Stimulated activated CD4-positive, alpha-beta T cell treated with anti-CD3 and anti-CD28 coated beads, Interleukin-12 subunit alpha, Interleukin-12 subunit beta, amount 100 ng/mL, for 4 hours (primary cell): Measurements from ENCODE around the gene MDGA2.
"Not testable (repeated sequence)": the region's sequence is repeated elsewhere in the genome, so short reads cannot be mapped to it uniquely, and the experiment has no call there.

ENCODE experiments used
- DNase-seq: peaks from one replicate; pipeline ENCODE4 v3.0.0-alpha.2; 2020

Gene MDGA2

DNA sequence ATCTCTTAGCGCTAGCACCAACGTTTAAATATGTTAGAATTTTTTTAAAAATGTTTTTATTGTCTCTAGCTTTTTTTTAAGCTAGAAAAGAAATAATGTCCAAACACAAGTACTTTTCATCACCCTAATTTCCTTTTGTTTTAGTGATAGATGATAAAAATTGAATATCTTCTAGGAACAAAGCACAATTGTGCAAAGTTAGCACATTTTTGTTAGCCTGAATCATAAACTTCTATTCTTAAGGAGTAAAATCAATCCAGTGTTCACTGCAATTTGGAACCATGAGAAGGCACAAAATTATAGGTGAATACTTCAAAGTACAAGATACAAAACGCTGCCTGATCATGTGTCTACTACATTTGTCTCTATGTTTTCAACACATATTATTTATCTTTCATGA lies 615.4 kb downstream of the MDGA2 start:
- no peak for DNase-seq

DNA sequence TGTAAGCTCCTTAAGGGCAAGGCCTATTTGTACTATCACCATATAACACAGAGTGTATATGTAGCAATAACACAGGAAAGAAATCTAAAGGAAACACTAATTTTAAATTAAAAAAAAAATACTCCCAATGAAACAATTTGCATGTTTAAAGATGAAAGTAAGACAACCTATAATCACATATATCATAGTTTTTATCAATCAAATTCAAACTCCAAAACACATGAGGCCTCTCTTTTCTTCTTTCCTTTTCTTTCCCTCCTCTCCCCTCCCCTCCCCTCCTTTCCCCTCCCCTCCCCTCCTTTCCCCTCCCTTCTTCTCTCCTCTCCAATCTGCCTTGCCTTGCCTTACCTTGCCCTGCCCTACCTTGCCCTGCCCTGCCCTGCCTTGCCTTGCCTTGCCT lies 618.0 kb downstream of the MDGA2 start:
- no peak for DNase-seq

DNA sequence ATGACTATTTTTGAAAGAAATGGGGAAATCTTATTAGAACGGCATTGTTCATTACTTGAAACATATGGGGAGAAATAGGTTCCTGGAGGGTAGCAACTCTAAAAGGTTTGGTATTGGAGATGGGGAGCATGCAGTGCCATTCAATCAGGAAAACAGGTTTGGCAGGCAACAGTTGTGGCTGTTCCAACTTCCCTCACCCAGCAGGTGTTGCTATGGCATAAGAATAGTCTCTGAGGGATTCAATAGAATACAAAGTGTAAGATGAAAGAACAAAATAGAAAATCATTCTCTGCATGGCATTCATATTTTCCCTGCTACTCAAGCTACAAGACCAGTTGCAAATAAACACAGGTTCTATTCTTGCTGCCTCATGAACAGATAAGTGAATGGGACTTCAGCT lies 630.6 kb downstream of the MDGA2 start:
- DNase-seq, result no peak

DNA sequence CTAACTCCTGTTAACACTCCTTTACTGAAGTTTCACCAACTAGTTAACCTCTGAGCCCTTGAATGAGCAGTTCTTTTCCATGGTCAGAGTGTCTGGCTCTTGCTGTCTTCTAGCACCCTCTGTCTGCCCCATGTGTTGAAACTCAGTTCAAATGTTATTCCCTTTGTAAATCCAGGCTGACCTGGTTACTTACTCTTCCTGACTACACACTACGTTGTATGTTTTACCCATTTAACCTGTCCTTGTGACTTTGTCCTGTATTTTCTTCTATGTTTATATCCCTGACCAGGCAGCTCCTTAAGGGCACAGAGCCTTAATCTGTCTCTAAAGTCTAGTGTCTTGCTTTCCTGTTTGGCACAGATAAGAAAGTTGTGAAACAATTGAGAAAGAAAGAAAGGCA lies 634.9 kb downstream of the MDGA2 start:
- no peak for DNase-seq

DNA sequence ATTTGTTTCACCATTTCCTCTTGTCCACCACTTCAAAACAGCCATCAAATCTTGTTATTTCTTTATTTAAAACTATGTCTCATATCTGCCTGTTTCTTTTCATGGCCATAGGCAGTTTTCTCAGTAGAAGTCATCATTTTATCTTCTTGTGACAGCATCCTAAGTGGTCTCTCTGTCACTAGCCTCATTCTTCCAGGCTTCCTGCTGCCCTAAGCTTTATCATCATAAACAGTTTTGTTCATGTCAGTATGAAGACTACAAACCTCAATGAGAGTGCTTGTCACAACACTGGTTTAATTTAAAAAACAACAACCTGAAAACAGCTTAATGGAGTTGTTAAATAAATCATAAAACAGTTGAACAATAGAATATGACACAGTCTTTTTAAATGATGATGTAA lies 636.1 kb downstream of the MDGA2 start:
- no peak for DNase-seq

DNA sequence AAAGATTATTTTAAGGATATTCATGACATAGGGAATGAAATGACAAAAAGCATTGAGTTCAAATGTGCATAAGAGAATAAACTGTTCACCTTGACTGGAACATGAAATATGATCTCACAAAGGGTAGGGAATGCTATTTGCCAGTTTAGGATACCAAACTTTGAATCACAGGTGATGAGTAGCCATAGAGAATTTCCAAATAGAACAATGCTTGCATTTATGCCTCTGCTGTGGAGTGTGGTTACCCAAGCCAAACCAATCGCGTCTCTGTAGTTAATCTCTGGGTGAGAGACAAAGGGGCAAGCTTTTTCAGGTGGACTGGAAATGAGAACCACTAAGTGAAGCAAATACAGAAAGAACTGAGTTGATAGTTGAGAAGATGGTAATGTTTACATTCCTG lies 652.7 kb downstream of the MDGA2 start:
- DNase-seq, result no peak

DNA sequence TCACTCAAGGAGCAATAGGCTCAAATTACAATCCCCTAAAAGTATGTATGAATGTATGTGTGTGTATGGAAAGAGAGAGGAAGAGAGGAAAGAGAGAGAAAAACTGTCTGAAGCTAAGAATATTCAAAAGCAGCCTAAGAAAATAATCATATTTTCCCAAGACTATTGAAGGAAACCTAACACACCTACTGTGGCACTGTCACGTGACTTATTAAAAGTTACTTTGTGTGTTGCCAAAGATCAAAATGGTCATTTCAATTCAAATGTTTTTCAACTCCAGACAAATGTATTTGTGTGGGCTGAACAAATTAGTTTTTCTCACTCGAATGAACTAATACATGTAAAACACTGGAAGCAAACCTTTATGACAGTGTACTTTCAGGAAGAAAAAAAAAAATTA lies 654.9 kb downstream of the MDGA2 start:
- no peak for DNase-seq

DNA sequence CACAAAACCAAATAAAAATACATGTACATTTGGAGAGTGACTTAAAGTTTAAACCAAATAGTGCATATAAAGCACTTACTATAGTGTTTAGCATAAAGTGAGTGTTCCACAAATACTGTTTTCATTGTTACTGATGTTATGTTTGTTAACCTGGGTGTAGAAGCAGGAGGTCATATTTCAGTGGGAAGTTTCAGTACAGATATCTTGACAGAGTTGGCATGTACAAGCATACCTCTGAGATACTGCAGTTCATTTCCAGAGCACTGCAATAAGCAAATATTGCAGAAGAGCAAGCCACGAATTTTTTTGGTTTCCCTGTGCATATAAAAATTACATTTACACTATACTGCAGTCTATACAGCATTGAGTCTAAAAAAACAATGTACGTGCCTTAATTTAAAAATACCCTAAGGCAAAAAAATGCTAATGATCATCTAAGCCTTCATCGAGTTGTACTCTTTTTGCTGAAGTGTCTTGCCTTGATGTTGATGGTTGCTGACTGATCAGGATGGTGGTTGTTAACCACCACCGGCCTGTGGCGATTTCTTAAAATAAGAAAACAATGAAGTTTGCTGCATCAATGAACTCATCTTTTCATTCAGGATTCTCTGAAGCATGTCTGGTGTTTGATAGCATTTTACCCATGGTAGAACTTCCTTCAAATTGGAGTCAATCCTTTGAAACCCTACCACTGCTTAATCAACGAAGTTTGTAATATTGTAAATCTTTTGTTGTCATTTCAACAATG lies 662.7 kb downstream of the MDGA2 start:
- DNase-seq, result no peak

DNA sequence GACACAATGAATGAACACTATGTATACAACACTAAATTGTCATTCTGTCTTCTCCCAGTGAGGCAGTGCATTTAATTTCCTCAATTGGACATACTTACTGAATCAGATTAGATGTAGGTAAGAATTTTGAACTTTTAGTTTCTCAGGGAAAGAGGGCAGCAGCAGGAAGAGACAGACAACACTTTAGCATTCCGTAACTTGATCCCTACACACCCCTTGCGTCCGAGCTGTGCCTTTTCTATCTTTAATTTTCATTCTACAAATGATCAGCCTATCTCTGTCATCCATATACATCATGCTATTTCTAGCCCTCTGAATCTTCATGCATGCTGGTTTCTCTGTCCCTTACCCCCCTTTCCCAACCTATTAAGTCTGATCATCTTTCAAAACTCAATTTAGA lies 665.8 kb downstream of the MDGA2 start:
- DNase-seq, result no peak

DNA sequence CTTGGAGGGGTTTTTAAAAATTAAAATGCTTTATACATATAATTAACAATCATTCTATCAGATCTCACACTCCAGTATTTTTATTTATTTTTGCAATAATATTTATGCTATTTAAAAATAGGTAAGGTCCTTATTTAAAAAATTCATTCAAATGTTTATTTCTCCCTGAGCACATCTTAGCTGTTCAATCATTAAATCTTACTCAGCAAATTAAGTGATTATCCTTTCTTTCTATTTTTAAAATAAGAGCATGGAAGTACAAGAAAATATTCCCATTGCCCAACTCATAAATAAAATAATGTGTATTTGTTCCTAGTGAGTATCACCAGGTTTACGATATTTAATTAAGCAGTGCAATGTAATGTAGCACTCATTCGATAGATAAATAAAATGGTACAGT lies 666.7 kb downstream of the MDGA2 start:
- DNase-seq, result no peak

DNA sequence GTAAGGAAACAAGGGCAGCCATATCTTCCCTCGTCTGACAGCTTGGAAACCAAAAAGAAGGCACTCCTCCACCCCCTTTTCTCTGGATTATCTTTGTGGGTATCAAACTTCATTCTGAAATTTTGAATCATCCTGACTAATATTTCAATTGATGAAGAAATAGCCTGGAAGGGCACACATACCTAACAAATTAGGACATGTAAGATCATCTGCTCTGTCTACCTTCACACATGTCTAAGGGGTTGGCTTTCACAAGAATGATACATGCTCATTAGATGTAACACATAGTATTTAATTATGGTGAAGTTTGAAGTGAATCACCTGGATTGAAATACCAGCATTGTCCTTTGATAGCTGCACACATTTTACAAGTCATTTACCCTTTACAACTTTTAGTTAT lies 675.7 kb downstream of the MDGA2 start:
- no peak for DNase-seq

DNA sequence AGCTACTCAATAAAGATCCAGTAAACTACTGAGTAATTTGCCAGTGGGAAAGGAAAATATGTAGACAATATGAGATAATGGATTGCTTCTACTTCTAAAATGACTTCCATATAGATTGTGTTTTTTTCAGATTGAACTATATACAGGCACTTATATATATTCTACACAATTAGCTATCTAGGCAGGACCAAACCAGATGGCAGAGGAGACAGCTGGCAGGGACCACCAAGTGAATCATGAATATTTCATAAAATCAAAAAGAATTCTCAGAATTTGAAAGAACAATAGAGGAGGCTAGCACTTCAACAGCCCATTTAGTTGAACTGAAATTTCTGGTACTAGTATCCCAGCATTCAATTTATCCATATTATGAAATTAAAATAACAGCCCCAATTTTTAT lies 685.8 kb downstream of the MDGA2 start:
- no peak for DNase-seq

DNA sequence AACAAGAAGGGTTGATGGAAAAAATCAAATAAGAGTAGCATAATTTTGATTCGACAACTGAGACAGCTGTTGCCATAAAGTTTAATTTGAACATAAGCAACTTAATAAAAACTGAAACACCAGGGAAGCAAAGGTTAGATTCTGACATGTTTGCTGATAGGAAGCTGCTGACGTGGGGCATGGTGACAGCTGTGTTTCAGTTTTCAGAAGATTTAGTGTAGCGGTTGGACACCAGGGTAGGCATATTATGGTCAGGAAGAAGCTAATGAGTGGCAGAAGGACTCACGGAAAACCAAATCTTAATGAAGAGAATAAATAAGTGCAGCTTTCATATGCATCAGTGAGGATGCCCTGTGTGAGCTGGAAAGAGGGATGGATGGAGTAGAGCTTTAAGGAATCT lies 687.1 kb downstream of the MDGA2 start:
- DNase-seq, result no peak

DNA sequence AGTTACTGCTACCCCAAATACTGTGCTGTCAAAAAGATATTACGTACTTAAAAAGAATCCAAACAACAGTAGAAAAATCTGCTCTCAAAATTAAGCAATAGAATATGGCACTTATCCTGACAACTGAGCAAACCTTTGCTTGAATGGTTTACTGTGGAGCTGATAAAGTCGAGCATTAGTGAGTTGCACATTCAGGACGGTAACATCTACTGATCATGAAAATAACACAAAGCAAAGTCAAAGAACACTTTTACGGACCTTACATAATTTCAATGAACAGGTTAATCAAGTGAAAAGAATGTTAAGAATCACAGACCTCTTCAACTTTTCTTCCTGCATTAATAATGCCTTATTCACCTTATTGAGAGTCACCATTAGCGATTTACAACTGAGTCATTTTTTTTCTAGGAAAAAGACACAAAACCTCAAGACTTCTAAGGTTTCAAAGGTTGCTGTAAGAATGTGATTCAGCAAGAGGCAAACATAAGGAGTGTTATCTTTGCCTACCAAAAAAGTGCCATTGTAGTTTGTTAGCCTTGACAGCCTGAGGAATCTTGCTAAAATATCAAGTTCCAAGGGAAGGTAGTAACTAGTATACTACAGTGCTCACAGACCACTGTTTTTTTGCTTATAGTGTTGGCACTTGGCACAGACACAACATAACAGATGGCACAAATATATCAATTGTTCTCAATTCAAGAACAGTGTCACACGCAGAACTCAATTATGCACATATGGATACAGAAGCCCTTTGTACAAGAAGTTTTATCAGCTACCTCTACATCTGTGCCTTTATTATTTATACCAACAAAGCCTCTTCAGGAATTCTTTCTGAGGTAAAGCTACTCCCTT lies 689.6 kb downstream of the MDGA2 start:
- no peak for DNase-seq

DNA sequence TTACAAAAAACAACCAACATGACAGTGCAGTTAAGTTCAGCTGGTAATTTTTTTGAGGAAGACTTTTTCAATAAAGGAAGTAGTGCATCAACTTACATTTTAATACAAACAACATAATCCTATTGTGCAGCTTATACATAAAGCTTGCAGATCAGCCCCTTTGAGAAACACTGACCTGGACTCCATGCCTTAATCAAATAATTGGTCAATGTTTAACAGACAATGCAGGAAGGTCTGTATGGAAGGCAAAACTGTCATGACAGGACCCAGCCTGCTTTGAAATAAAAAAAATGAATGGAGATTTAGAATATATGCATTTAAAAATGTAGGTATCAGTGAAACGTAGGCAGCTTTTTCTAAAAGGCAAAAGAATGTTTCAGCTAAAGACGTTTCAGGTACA lies 702.1 kb downstream of the MDGA2 start:
- no peak for DNase-seq

DNA sequence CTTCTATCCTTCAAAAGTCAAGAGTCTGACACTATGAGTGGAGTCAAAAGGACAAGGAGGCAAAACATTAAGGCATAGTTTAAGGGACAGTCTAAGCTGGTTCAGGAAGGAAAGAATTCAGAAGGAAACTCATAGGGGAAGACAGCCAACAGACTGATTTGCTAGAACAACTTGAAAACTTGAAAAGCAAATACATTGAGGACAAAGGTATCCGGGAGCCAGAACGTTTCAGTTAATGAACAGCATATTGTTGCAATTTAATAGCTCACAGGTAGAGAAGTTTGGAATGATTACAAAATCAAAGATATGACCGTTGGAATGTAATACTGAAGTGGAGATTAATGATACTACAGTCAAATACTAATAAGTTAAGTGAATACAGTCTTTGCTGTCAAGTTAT lies 711.0 kb downstream of the MDGA2 start:
- DNase-seq, result no peak

DNA sequence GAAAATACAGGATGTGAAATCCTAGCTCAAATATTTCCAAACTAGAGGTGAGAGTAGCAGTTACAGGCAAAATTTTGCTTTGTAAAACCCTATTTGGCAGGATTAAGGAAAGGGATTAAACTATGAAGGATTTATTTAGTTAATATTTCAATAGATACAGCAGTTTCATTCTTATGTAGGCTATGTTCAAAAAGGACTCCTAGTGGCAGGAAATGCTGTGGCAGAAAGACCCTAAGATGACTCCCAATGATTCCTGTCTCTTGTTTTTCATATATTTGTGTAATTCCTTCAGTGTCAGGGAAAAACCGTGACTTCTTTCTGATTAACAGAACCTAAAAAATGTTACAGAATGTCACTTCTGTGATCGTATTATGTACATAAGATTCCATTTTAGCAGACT lies 724.3 kb downstream of the MDGA2 start:
- DNase-seq, result no peak

DNA sequence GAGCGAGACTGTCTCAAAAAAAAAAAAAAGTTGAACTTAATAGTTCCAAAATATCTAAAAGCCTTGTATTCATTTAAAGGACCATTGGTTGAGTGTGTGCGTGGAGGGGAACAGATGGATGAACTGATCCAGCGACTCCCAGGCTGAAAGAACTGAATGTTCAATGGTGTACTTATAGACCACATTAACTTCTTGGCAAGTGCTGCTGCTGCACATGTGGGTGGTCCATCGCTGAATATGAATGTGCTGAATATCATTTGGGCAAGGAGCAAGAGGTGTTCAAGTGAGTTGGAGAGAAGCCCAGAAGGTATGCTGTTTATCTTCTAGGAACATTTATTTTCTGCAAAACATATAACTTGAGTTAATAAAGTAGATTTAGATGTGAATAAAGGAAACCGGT lies 734.8 kb downstream of the MDGA2 start:
- DNase-seq, result no peak

DNA sequence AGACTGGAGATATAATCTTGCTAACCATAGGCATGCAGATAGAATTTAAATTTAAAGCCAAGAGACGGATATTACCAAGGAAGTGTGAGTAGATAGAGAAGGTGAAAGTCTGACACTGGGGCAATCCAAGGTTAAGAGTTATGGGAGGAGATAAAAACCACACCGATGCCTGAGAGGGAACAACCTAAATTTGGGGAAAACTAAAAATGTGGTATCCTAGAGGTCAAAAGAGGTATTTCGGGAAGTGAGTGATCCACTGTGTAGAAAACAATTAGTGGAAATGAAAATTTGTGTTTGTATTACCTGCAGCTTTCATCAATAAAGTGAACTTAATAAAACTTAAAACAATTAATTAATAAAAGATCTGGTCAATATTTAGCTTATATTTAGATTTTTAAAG lies 754.9 kb downstream of the MDGA2 start:
- no peak for DNase-seq

DNA sequence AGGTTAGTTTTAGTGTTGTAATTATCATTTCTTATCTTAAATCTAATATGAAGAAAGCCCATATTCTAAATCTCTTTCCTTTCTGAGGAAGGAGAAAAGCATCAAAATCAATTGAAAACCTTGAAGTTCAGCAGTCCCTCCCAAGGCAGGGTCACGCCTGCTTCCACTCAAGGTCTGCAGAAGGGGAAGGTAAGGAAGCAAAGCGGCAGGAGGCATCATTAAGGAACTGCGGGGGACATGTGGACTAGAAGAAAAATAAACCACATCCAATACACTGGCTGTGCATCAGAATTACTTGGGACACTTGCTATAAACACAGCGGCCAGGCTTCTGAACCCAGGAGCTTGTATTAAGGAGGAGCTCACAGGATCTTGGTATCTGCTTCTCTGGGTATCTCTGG lies 759.9 kb downstream of the MDGA2 start:
- not testable (repeated sequence) for DNase-seq

DNA sequence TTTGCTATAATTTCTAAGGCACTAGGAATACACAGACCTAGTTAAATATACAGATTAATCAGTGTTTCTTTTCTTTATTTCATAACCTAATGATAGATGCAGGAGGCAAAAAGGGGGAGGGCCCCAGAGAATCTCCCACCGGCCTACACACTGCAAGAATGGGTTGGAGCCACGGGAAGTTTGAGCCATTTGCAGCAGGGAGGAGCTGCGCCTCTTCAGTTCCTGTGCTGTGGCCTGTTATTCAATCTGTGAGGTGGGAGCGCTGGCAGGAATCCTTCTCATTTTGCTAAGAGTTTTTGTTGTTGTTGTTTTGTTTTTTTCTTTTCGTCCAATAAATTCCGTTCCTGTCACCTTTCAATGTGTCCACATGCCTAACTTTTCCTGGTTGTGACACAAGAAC lies 772.6 kb downstream of the MDGA2 start:
- no peak for DNase-seq

DNA sequence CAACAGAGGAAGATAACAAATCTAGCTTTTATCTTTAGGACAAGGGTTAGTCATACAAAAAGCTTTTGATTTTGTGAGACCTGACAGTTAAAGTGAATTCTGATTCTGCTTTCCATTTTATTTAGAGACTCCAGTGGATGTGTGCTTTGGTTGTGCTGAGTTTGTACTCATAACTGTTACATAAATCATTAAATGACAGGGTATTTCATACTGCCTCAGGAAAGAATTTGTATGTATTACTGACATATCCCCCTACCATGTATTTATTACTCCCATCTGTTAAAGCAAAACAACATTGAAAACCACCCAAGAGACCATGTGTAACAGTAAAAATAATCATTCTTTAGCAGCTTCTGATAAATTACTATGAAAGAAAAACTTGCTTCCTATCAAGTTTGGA lies 780.9 kb downstream of the MDGA2 start:
- no peak for DNase-seq

DNA sequence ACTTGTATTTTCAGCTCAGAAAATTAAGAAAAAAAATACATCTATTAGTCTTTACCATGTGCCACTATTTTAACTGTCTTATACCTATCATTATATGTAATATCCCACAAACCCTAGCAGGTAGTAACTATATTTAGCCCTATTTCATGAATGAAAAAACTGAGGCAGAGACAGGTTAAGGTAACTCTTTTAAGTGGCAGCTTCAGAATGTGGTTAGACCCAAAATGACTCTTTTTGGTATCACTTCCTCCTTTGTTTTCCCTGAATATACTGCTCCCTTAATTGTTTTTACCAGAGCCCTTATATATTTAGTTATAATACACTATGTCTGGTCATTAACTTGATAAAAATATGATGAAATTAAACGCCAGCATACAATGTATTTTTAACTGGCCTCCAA lies 788.3 kb downstream of the MDGA2 start:
- no peak for DNase-seq

DNA sequence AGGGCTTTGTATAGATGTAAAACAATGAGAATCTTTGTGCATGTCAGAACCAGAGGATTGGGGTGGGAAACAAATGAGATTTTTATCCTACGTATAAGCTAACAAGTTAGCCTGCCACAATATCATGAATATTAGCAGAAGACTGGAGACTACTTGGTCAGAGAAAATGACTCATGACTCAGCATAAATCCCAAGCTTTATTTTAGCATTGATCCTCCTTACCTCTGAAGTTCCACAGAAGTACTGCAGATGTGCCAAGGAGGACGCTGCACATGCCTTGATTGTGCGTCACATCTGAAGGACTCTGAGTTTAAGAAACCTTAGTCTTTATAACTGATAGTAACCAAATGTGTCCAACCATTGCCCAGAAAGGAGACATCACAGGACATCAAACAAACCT lies 789.8 kb downstream of the MDGA2 start:
- no peak for DNase-seq

DNA sequence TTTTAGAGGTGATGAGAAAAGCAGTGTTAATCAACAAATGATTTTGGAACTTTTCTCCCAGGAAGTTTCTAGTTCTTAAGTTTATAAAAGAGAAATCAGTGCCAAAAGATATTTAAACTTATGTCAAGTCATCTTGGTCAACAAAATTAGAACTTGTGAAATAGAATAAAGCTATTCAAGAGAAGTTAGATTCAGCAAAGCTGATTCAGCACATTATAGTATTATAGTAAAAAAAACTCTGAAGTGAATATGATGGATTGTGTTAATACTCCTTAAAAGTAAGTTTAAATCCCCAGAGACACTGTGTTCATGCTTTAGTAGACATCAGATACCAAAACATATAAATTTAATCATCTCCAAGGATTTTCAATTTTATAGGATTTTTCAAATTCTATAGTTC lies 813.7 kb downstream of the MDGA2 start:
- DNase-seq, result no peak
